Pancreas (tissue), 10 donors: ENCODE data around the gene ATP9B. TPM values are rescaled to one million over a fixed set of nuclear protein-coding genes. Genes with fewer than 3 reads are reported as not detected.

Experiments
- ATAC-seq, 4 donors: fragments of 200-7000 bp; cut with Tn5 transposase; one replicate each; pipeline versions ENCODE4 v1.8.0 to v1.9.1; 2020; ENCODE audit warnings: mild to moderate bottlenecking in 4 of 4, moderate library complexity in 4 of 4
- DNase-seq, 6 donors: peaks; one replicate each; pipeline ENCODE4 v3.0.0-alpha.2; 2020
- FAIRE-seq: peaks from 2 replicates; lab custom pipeline; 2012; peaks lifted over from hg19 to GRCh38; lab: Jason Lieb, UNC
- H3K27ac ChIP-seq, 4 donors: fragments of 200-600 bp; sonication (generic); 1 replicate in 3 of 4; 2 replicates in 1 of 4; pipeline versions ENCODE4 v1.5.0 to v1.8.0; 2020
- H3K27me3 ChIP-seq, 4 donors: fragments of 200-600 bp; one replicate each; pipeline ENCODE4 v1.8.0; 2021
- H3K36me3 ChIP-seq, 3 donors: fragments of 200-600 bp; sonication (generic) in 1 of 3; one replicate each; pipeline versions ENCODE4 v1.5.0 to v1.8.0; 2020 to 2021
- H3K4me1 ChIP-seq, 3 donors: fragments of 200-600 bp; one replicate each; pipeline ENCODE4 v1.8.0; 2021
- H3K4me3 ChIP-seq, 4 donors: fragments of 200-600 bp; sonication (generic) in 2 of 4; one replicate each; pipeline versions ENCODE4 v1.5.0 to v1.8.0; 2020 to 2021
- H3K9me3 ChIP-seq, 4 donors: fragments of 200-600 bp; one replicate each; pipeline ENCODE4 v1.8.0; 2021
- WGBS, 2 donors: extraction: QIAGEN DNeasy Blood & Tissue Kit; methylation state at CpG; one replicate each; pipeline ENCODE4 v1.1.7; 2013; 5-methylcytosine and 5-hydroxymethylcytosine counted together
- intact Hi-C, 3 donors: fragments of 100-400 bp; cut with DNase I; formaldehyde crosslinking; loops; one replicate each; pipeline versions ENCODE4 v1.11.1 to v1.14.2; 2022
- polyA plus RNA-seq, 2 donors: library from polyadenylated mRNA; stranded (reverse); fragments of 200-250 nt; gene quantifications; one replicate each; pipeline ENCODE4 v1.2.3, GENCODE V29; 2013
- total RNA-seq, 6 donors: library from RNA; stranded (reverse); fragmentation: NEBNext Ultra II Directional in 4 of 6; extraction: Animal tissue kit (Norgen Biotek cat#: 25700) in 4 of 6; gene quantifications; one replicate each; pipeline versions ENCODE4 v1.2.1 to v1.2.4, GENCODE V29; 2021 to 2023
- TF ChIP-seq, protein P1 (sequence below), 4 donors: fragments of 200-600 bp; sonication (generic) in 3 of 4; IDR thresholded peaks; one replicate each; pipeline versions ENCODE4 v1.5.0 to v1.8.0; 2021; ENCODE audit warnings: antibody characterized with exemption in 4 of 4
- donor health status: healthy with polysubstance abuse.
- donor health status: DM: no; HTN: no; CAD: no; lungs with moderate emphysema.
- donor health status: DM: no; HTN: no; CAD: no.
- donor health status: control.
- donor health status: control.
- donor health status: Bipolar disorder and iron deficiency.
- donor health status: DM: yes; HTN: yes; CAD: no.
- donor health status: DM: no; HTN: no; CAD: no.
- donor health status: DM: no; HTN: no; CAD: no.
- donor health status: DM: yes; HTN: yes; CAD: no.

Gene ATP9B
- total and polyA plus RNA-seq, 8 donors, result 10.2 to 19.0 (median 15.5) TPM

DNA sequence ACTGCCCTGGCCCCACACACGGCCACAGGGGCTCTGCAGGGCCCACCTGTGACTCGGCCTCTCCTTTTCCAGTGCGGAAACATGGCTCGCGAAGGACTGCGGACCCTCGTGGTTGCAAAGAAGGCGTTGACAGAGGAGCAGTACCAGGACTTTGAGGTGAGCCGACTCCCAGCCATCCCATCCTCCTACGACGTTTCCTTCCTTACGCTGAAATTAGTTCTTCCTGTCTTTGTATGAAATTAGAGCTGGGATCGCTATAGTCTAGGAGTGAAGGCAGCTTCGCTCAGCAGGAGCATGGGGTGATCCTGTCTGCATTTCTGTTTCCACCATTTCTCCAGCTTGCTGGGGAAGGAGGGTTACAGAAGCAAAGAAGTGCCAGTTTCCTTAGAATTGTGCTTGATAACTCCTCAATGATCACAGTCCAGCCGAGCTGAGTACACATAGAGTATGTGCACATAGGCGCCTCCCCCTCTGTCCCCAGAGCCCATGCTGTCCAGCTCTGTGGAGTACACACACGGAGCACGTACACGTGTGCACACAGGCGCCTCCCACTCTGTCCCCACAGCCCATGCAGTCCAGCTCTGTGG is 267.5 kb downstream of the ATP9B start:
- Histone ChIP-seq H3K4me1 (no peaks in the 10 kb centered on the region), H3K4me3 (no peak overlapping the region), H3K36me3 (no peaks in the 10 kb centered on the region), H3K9me3 (no peaks in the 10 kb centered on the region), H3K27ac (no peak overlapping the region), H3K27me3 (no peaks in the 10 kb centered on the region)
- intact Hi-C loops, result no loop called here
- ATAC-seq, result no peak
- WGBS, 2 donors, result 85 to 91% methylated on average over 20 of the region's 20 CpGs
- FAIRE-seq, result no peak
- TF ChIP-seq, protein P1, sequence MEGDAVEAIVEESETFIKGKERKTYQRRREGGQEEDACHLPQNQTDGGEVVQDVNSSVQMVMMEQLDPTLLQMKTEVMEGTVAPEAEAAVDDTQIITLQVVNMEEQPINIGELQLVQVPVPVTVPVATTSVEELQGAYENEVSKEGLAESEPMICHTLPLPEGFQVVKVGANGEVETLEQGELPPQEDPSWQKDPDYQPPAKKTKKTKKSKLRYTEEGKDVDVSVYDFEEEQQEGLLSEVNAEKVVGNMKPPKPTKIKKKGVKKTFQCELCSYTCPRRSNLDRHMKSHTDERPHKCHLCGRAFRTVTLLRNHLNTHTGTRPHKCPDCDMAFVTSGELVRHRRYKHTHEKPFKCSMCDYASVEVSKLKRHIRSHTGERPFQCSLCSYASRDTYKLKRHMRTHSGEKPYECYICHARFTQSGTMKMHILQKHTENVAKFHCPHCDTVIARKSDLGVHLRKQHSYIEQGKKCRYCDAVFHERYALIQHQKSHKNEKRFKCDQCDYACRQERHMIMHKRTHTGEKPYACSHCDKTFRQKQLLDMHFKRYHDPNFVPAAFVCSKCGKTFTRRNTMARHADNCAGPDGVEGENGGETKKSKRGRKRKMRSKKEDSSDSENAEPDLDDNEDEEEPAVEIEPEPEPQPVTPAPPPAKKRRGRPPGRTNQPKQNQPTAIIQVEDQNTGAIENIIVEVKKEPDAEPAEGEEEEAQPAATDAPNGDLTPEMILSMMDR (IDR thresholded peaks at IDR 0.05), result no peak
- DNase-seq, result no peak

DNA sequence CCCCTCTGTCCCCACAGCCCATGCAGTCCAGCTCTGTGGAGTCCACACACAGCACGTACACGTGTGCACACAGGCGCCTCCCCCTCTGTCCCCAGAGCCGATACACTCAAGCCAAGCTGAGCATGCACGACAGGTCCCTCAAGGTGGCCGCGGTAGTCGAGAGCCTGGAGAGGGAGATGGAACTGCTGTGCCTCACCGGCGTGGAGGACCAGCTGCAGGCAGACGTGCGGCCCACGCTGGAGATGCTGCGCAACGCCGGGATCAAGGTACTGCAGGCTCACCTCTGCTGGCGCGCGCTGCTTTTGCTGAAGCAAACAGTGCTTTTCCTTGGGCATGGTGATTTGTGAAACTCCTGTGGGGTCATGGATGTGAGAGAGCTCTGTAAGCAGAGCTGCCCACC is 268.0 kb downstream of the ATP9B start:
- DNase-seq, result no peak
- no peak for ATAC-seq
- TF ChIP-seq, protein P1 (IDR thresholded peaks at IDR 0.05), result no peak
- 97 to 99% methylated on average over 19 of the region's 19 CpGs for WGBS, 2 donors
- Histone ChIP-seq H3K4me3 (no peak overlapping the region), H3K4me1 (no peaks in the 10 kb centered on the region), H3K36me3 (no peaks in the 10 kb centered on the region), H3K27ac (no peak overlapping the region), H3K27me3 (no peaks in the 10 kb centered on the region), H3K9me3 (no peaks in the 10 kb centered on the region)
- intact Hi-C loops, result no loop called here
- no peak for FAIRE-seq

DNA sequence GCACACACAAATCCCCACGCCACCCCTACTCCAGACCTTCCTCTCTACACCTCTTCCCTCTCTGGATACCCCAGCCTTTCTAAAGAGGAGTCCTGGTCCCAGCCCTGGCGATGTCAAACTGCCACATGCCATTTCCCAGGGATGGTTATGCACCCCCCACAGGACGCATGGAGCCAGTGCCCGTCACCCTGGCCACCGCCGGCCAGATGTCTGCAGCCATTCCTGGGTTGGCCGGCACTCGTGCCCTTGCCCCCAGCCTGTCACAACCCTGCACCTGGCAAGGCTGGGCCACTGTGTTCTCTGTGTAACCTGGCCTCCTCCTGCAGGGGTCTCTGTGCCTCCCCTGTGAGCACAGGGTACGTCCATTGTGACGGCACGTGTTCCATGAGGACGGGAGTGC is 268.4 kb downstream of the ATP9B start:
- WGBS, 2 donors, result 87 to 93% methylated on average over 12 of the region's 12 CpGs
- H3K36me3 ChIP-seq, result no peaks in the 10 kb centered on the region
- H3K27me3 ChIP-seq, result no peaks in the 10 kb centered on the region
- TF ChIP-seq, protein P1 (IDR thresholded peaks at IDR 0.05), result no peak
- no peak overlapping the region for H3K27ac ChIP-seq
- ATAC-seq, result no peak
- no peak overlapping the region for H3K4me3 ChIP-seq
- H3K4me1 ChIP-seq, result no peaks in the 10 kb centered on the region
- no peak for FAIRE-seq
- intact Hi-C loops, result no loop called here
- DNase-seq, result no peak
- H3K9me3 ChIP-seq, result no peaks in the 10 kb centered on the region

DNA sequence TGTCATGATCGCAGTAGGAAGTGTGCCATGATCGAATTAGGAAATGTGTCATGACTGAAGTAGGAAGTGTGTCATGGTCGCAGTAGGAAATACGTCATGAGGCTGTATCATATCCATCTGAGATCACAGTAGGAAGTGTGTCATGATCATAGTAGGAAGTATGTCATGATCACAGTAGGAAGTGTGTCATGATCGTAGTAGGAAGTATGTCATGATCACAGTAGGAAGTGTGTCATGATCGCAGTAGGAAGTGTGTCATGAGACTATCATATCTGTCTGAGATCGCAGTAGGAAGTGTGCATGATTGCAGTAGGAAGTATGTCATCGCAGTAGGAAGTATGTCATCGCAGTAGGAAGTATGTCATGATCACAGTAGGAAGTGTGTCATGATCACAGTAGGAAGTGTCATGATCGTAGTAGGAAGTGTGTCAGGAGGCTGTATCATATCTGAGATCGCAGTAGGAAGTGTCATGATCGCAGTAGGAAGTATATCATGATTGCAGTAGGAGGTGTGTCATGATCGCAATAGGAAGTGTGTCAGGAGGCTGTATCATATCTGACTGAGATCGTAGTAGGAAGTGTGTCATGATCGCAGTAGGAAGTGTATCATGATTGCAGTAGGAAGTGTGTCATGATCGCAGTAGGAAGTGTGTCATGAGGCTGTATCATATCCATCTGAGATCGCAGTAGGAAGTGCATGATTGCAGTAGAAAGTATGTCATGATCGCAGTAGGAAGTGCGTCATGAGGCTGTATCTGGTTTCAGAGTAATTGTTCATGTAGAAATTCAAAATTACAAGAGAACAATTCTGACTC is 270.1 kb downstream of the ATP9B start:
- ATAC-seq (no peak), DNase-seq (no peak), FAIRE-seq (no peak)
- H3K27me3 ChIP-seq, result no peaks in the 10 kb centered on the region
- TF ChIP-seq, protein P1 (IDR thresholded peaks at IDR 0.05), result no peak
- H3K4me1 ChIP-seq, result peaks cover 0 to 5% (median 0%) of the 10 kb centered on the region in 3 donors
- no peak overlapping the region for H3K4me3 ChIP-seq
- H3K27ac ChIP-seq, result no peak overlapping the region
- H3K36me3 ChIP-seq, result no peaks in the 10 kb centered on the region
- WGBS, 2 donors, result 95 to 96% methylated on average over 19 of the region's 19 CpGs
- H3K9me3 ChIP-seq, result no peaks in the 10 kb centered on the region
- intact Hi-C loops, result no loop called here
